PC-3 (cell line): ENCODE measurements around the gene ZHX3. TPM values are rescaled to one million over a fixed set of nuclear protein-coding genes. Genes with fewer than 3 reads are reported as not detected.

Experiments
- ATAC-seq: fragments of 200-7000 bp; cut with Tn5 transposase; 2 replicates; pipeline ENCODE4 v1.9.1; 2020; ENCODE audit warnings: mild to moderate bottlenecking, moderate library complexity
- BruUV-seq: library from RNA; stranded (reverse); fragments of 400-500 nt; replicated peaks from 2 replicates; lab custom pipeline; 2021; lab: Mats Ljungman, UMichigan
- CTCF ChIA-PET: fragments of 300-600 bp; sonication (Branson Sonifier 250); formaldehyde crosslinking; loops from one replicate; lab custom pipeline; 2022; ENCODE audit warnings: antibody characterized with exemption; lab: Charles Lee
- POLR2A ChIA-PET: fragments of 300-600 bp; sonication (Branson Sonifier 250); formaldehyde crosslinking; loops from one replicate; lab custom pipeline; 2022; ENCODE audit warnings: antibody characterized with exemption; ENCODE audit not compliant: unreplicated experiment; lab: Charles Lee
- DNase-seq: peaks from one replicate; pipeline ENCODE4 v3.0.0-alpha.2; 2015
- H2AFZ ChIP-seq: fragments of 300-600 bp; sonication (generic); 2 replicates; pipeline ENCODE4 v1.6.0; 2016; ENCODE audit warnings: antibody characterized with exemption, low read length
- H3F3A ChIP-seq: fragments of 300-600 bp; sonication (generic); one replicate; pipeline ENCODE4 v1.6.0; 2017; ENCODE audit warnings: antibody characterized with exemption, low read length, control low read depth, mild to moderate bottlenecking; ENCODE audit not compliant: unreplicated experiment
- H3K27ac ChIP-seq: fragments of 300-600 bp; sonication (generic); 2 replicates; pipeline ENCODE4 v1.5.1; 2016; ENCODE audit warnings: mild to moderate bottlenecking, low read length
- H3K27me3 ChIP-seq: fragments of 300-600 bp; sonication (generic); 2 replicates; pipeline ENCODE4 v1.6.1; 2016; ENCODE audit warnings: low read length, mixed read lengths
- H3K36me3 ChIP-seq: fragments of 300-600 bp; sonication (generic); 2 replicates; pipeline ENCODE4 v1.6.1; 2016; ENCODE audit warnings: low read depth, mixed run types, low read length, mixed read lengths
- H3K4me1 ChIP-seq: fragments of 300-600 bp; sonication (generic); 2 replicates; pipeline ENCODE4 v1.5.1; 2016; ENCODE audit warnings: low read length; ENCODE audit not compliant: insufficient read depth
- H3K4me2 ChIP-seq: fragments of 300-600 bp; sonication (generic); 2 replicates; pipeline ENCODE4 v1.6.0; 2016; ENCODE audit warnings: low read length
- H3K4me3 ChIP-seq: fragments of 300-600 bp; sonication (generic); 2 replicates; pipeline ENCODE4 v1.5.1; 2016; ENCODE audit warnings: mild to moderate bottlenecking, low read length, mixed read lengths
- H3K79me2 ChIP-seq: fragments of 300-600 bp; sonication (generic); 2 replicates; pipeline ENCODE4 v1.6.1; 2017; ENCODE audit warnings: low read length, mixed read lengths
- H3K9ac ChIP-seq: fragments of 300-600 bp; sonication (generic); 2 replicates; pipeline ENCODE4 v1.6.0; 2016; ENCODE audit warnings: mild to moderate bottlenecking, low read length
- H3K9me2 ChIP-seq: fragments of 300-600 bp; sonication (generic); replicated peaks from 2 replicates; pipeline ENCODE4 v1.6.1; 2016; ENCODE audit warnings: mixed run types, low read length, mixed read lengths
- H3K9me3 ChIP-seq: fragments of 300-600 bp; sonication (generic); 2 replicates; pipeline ENCODE4 v1.6.1; 2016; ENCODE audit warnings: low read length, mixed read lengths
- H4K20me1 ChIP-seq: fragments of 300-600 bp; sonication (generic); 2 replicates; pipeline ENCODE4 v1.6.1; 2016; ENCODE audit warnings: low read length, mixed read lengths
- CTCF ChIP-seq: fragments of 300-600 bp; sonication (generic); conservative IDR thresholded peaks from 2 replicates; pipeline ENCODE4 v1.5.1; 2017; ENCODE audit warnings: antibody characterized with exemption, low read depth, mild to moderate bottlenecking, low read length
- EZH2 ChIP-seq: fragments of 300-600 bp; sonication (generic); IDR thresholded peaks from one replicate; pipeline ENCODE4 v1.6.1; 2017; ENCODE audit warnings: antibody characterized with exemption, mild to moderate bottlenecking, low read length; ENCODE audit not compliant: unreplicated experiment
- EZH2phosphoT487 ChIP-seq: fragments of 300-600 bp; sonication (generic); IDR thresholded peaks from 2 replicates; pipeline ENCODE4 v1.6.1; 2018; ENCODE audit warnings: mild to moderate bottlenecking, antibody characterized with exemption, low read length, borderline replicate concordance
- intact Hi-C: fragments of 100-400 bp; cut with micrococcal nuclease; formaldehyde crosslinking; loops from 2 replicates; pipeline ENCODE4 v1.9.0; 2023
- total RNA-seq: library from RNA; depleted of rRNA; stranded (reverse); fragments of >200 nt; gene quantifications from 2 replicates; pipeline ENCODE4 v1.2.3, GENCODE V29; 2014

The ZHX3 gene
- total RNA-seq, 1 experiment from 2014 or later = 14.0 TPM

DNA sequence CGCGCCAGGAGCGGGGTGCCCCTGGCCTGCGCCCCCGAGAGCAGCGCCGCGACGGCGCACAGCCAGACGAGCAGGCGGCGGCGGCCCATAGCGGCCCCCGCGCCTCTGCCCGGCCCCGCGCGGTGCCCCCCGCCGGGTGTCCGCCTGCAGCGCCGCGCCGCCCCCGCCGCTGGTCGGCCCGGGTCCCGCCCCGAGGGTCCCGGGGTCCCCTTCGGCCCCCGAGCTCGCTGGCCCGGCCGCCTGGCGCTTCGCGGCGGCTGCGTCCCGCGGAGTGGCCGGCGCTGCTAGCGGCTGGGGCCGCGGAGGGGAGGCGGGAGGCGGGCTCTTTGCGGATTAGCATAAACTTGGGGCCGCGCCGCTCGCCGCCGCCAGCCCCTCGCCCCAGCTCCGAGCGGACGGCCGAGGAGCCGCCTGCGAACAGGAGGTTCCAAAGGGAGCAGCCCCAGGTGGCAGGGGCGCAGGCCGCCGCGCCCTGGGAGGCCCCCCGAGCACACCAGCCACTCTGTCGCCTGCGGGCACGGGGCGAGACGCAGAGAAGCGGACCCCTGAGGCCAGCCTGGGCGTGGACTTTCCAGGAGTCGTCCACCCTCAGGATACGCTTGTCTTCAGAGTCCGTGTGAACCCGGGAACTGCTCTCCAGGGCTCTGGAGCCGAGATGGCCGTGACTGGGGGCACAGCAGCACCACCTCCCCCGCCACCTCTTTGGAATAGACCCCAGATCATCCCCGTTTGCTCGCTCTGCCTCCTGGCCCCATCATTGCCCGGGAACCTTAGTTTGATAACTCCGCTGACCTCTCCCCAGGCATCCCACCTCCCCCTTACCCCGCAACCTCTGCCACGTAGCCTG lies 49.2 kb upstream of the ZHX3 start, which contains the start of gene EMILIN3:
Gene EMILIN3 (minus strand): TSS at position 273 of the 847 bp plus-strand sequence. CDS start 184 bp downstream, at position 89.
- no peaks in the 10 kb centered on the region for H3K79me2 ChIP-seq
- no peak for DNase-seq
- H3K27me3 ChIP-seq = peaks cover 35% of the 10 kb centered on the region
- TF ChIP-seq EZH2phosphoT487 (no peak), CTCF (no peak), EZH2 (no peak)
- no peak for ATAC-seq
- CTCF ChIA-PET = no interaction called here
- H3K9ac ChIP-seq = no peak within 1 kb of the TSS
- no peaks in the 10 kb centered on the region for H3K9me2 ChIP-seq
- POLR2A ChIA-PET = no interaction called here
- BruUV-seq = no TSS peak
- no peak within 1 kb of the TSS for H3K27ac ChIP-seq
- intact Hi-C loops = no loop called here
- H3F3A ChIP-seq = no peaks in the 10 kb centered on the region
- no peaks in the 10 kb centered on the region for H3K9me3 ChIP-seq
- no peak within 1 kb of the TSS for H3K4me3 ChIP-seq
- no peak within 1 kb of the TSS for H3K4me2 ChIP-seq
- H2AFZ ChIP-seq = no peak within 1 kb of the TSS
- H3K4me1 ChIP-seq = no peaks in the 10 kb centered on the region
- no peaks in the 10 kb centered on the region for H4K20me1 ChIP-seq
- no peaks in the 10 kb centered on the region for H3K36me3 ChIP-seq

DNA sequence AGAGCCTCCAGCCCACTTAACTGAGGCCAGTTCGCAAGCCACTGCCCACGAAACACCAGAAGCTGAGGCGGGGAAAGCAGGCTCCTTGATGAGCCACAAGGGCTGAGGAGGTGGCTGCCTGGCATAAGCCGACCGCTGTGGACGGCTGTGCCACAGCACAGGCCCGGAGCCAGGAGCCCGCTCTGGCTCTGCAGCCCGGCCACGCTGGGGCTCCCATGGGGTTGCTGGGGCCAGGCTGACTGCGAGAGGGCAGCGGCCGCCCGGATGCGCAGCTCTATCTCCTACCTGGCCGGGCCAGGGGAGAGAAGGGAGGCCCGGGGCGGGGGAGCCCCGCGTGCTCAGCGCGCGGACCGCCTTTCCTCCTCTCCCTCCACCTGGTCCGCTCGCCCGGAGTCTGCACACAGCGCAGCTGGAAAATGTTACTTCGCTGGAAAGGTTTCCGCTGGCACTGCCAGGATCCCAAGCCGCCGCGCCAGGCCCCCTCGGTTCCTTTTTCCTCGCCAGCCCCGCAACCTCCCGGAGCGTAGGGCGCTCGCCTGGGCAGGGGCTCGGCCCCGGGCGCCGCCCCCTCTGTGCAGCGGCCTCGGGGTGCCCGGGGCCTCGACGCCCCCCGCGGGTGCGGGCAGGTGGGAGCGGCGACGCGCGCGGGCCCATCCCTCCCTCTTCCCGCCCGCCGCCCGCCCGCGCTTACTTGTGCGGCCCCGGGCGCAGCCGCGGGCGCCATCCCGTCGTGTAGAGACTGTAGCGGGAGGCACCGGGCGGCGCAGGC lies 48.4 kb upstream of the ZHX3 start:
- H3K4me2 ChIP-seq = no peak overlapping the region
- DNase-seq (no peak), ATAC-seq (peak; percentile 11; the same call in 1 of the 2 replicates)
- H3K27ac ChIP-seq = no peak overlapping the region
- peaks cover 35% of the 10 kb centered on the region for H3K27me3 ChIP-seq
- H3F3A ChIP-seq = no peaks in the 10 kb centered on the region
- no peak overlapping the region for H3K9ac ChIP-seq
- H3K36me3 ChIP-seq = no peaks in the 10 kb centered on the region
- no peaks in the 10 kb centered on the region for H3K79me2 ChIP-seq
- H3K4me3 ChIP-seq = no peak overlapping the region
- H3K9me2 ChIP-seq = no peaks in the 10 kb centered on the region
- H3K4me1 ChIP-seq = no peaks in the 10 kb centered on the region
- CTCF ChIA-PET = no interaction called here
- H4K20me1 ChIP-seq = no peaks in the 10 kb centered on the region
- intact Hi-C loops = no loop called here
- TF ChIP-seq CTCF (no peak), EZH2 (no peak), EZH2phosphoT487 (peak; percentile 49; the same call in 1 of the 2 replicates)
- no TSS peak for BruUV-seq
- POLR2A ChIA-PET = no interaction called here
- H2AFZ ChIP-seq = no peak overlapping the region
- no peaks in the 10 kb centered on the region for H3K9me3 ChIP-seq
